HG03066 (cell line): ENCODE data around the gene TRPV4.

Source experiments
- ATAC-seq: cut with Tn5 transposase; IDR thresholded peaks from one replicate; pipeline ENCODE4 v1.9.1; 2021; ENCODE audit warnings: low read depth; ENCODE audit not compliant: unreplicated experiment

TRPV4 gene

DNA sequence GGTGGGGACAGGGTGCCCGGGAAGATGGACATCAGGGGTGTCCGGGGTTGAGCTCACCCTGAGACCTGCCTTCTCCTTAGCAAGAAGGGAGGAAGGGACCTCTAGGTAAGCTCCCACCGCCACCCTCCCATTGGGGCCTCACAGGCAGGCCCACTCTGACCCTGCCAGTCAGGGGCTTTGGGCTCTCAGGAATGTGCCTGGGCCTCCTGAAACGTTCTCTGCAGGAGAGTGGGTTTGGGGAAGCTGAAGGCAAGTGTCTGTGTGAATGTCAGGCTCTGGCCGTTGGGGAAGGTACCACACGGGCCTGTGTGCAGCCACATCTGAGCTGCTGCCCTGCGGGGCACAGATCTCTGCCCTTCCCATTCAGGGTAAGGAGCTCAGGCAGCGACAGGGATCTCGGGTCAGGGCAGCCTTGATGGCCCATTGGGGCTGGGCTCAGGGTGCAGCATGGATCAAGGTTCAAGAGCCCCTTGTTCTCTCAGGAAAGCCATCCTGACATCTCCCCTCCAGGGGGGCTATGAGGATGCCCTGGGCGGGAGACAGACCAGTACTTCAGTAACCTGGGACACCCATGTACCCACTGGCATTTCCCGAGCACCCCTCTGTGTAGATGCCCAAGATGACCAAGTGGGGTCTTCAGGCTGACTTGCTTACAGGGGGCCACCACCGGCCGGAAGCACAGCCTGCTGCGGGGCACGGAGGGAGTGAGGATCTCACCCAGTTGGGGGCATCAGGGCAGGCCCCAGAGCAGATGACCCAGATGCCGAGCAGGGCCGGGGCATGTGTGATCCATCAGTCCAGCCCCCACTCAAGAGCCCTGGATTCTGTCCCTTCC is 89.9 kb downstream of the TRPV4 start:
- ATAC-seq: no peak

DNA sequence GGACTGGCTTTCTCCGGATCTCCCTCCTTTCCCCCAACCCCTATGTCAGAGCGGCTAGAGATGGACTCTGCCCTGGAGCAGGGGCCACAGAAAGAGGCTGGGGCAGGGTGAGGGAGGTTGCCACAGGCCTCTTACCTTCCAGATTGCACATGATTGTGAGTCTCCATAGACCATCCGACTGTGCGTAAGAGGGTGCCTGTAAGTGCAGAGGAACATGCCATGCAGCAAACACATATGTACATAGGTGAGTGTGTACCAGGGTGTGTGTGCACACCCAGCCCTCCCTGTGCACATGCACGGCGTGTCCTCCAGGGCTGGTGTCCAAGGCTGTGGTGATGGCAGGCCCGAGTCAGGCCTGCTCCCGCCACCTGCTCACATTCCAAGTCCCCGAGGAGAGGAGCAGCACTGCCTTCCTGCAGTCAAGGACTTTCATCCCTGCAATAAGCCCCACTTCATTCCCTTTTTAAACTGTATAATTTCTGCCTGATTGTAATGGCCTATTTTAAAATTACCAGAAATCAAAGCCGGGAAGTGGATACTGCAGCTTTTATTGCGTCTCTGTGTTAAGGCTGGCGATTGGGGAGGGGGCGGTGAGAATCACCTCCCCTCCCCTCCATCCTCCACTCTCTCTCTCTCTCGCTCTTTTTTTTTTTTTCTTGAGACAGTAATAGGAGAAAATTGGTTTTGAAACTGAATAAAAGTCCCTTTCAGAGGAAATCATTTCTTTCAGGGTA is 91.1 kb downstream of the TRPV4 start:
- no peak for ATAC-seq

GRCh38 chr12:109741286-109741969 is 91.8 kb downstream of the TRPV4 start:
- no peak for ATAC-seq

DNA sequence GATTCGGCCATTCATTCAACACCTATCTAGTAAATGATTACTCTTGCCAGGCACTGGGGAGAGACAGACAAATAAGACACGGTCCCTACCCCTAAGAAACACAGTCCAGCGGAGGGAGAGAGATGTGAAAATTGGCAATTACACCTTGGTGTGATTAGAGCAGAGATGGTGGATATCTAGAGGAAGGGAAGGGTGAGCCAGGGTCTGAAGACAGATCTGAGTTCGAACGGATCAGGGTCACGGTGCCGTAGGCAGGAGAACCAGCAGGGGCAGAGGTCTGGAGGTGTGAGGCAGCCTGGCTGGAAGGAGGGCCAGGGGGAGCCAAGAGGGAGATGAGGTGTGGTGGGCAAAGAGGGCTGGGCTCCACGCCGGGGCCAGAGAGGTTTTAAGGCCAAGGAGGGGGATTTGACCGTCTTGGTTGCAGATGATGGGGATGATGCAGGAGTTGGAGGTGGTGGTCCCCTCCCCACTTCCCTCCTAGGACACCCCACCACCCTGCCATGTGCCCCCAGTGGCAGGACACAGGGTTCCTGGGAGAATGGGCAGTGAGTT is 92.4 kb downstream of the TRPV4 start:
- no peak for ATAC-seq

- no peak for ATAC-seq
These were observed 93.2 kb downstream of the TRPV4 start for GRCh38 chr12:109739747-109740693.

- no peak for ATAC-seq
These were observed 94.1 kb downstream of the TRPV4 start for GRCh38 chr12:109738878-109739665.

DNA sequence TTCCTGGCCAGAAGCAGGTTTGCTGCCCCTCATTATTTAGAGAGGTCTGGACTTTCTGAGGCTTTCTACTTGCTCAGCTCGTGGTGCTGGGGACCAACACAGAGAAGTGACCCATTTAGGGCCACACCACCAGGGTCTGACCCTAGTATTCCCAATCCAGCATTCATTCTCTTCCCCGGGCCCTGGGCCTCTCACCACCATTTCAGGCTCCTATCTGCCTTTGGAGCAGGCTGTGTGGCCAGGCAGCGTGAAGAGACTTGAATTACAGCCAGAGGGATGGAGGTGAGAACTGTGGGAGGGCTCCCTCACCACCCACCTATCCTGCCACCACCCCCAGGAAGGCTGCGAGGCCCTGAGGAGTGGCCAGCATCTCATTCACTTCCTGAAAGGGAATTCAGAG is 95.0 kb downstream of the TRPV4 start:
- ATAC-seq: no peak

GRCh38 chr12:109737631-109738030 is 95.6 kb downstream of the TRPV4 start:
- no peak for ATAC-seq

- ATAC-seq: no peak
These were observed 96.1 kb downstream of the TRPV4 start for GRCh38 chr12:109737126-109737525.

GRCh38 chr12:109736552-109737108 is 96.6 kb downstream of the TRPV4 start:
- no peak for ATAC-seq

- no peak for ATAC-seq
These were observed 97.2 kb downstream of the TRPV4 start for GRCh38 chr12:109735825-109736551.

- ATAC-seq: no peak
These were observed 98.1 kb downstream of the TRPV4 start for GRCh38 chr12:109735051-109735521.

DNA sequence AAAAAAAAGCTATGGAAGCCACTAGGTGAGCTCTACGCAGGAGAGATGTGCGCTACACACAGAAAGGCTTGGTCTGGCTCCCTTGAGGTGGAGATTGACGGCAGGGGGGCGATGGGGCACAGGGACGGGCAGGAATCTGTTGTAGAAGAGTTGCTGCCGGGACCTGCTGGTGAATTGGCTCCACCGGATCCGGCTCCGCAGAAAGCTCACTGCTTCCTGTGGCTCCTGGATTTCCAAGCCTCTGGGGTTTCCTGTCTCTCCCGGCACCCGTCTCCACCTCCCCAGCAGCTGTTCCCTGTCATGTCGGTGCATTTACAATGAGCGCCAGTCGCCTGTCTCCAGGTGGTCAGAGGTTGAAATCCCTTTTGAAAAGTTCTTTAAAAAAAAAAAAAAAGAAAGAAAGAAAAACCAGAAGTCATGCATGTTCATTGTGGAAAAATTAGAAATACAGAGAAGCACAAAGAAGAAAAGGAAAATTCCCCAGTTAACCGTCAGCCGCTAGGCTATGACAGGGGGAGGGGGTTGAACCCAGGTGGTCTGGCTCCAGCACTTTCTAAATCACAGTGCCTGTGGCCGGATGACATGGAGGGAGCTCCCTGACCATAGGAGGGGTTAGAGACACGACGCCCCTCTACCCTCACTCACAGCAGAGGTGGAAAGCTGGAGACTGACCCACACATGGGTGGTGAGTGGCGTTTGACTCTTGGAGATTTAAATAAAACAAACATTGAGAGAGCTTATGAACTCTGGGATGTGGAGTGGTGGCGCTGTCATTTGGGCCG is 98.8 kb downstream of the TRPV4 start:
- ATAC-seq: no peak
